BJ (cell line): Measurements from ENCODE around the gene ALK. TPM values are rescaled to one million over a fixed set of nuclear protein-coding genes. Genes with fewer than 3 reads are reported as not detected.
A peak's percentile ranks its signal among the peaks of the same experiment; 100 is the strongest.

Source experiments
- CTCF ChIA-PET: fragments of 350-600 bp; formaldehyde crosslinking; extraction: SDS; loops from one replicate; lab custom pipeline; 2021; ENCODE audit warnings: antibody characterized with exemption, inconsistent platforms; lab: Yijun Ruan, JAX
- POLR2A ChIA-PET: fragments of 300-600 bp; sonication (Branson Sonifier 250); formaldehyde crosslinking; extraction: SDS; loops from one replicate; lab custom pipeline; 2021; ENCODE audit warnings: antibody characterized with exemption; lab: Charles Lee
- DNase-seq: peaks from one replicate; pipeline ENCODE4 v3.0.0-alpha.2; 2011; ENCODE audit warnings: low read depth
- H3K27me3 ChIP-seq: 2 replicates; pipeline ENCODE4 v1.6.0; 2011; ENCODE audit warnings: low read length; ENCODE audit not compliant: control insufficient read depth, insufficient read depth
- H3K36me3 ChIP-seq: 2 replicates; pipeline ENCODE4 v1.5.1; 2011; ENCODE audit warnings: low read length; ENCODE audit not compliant: control insufficient read depth, insufficient read depth
- H3K4me3 ChIP-seq: 2 replicates; pipeline ENCODE4 v1.5.1; 2011; ENCODE audit warnings: low read depth, mild to moderate bottlenecking, control low read depth, low read length
- polyA plus RNA-seq: library from polyadenylated mRNA; depleted of rRNA; stranded (reverse); fragments of >200 nt; gene quantifications from 2 replicates; pipeline ENCODE4 v1.2.3, GENCODE V29; 2011
- TF ChIP-seq, protein P1 (sequence below): IDR thresholded peaks from 2 replicates; pipeline ENCODE4 v1.5.1; 2011; ENCODE audit warnings: low read depth, mild to moderate bottlenecking, control low read depth, inconsistent platforms, low read length, moderate library complexity; ENCODE audit not compliant: insufficient read depth

Gene ALK
- polyA plus RNA-seq, 1 experiment, result not detected

GRCh38 chr2:29469516-29469915 is 451.9 kb downstream of the ALK start:
- TF ChIP-seq, protein P1, sequence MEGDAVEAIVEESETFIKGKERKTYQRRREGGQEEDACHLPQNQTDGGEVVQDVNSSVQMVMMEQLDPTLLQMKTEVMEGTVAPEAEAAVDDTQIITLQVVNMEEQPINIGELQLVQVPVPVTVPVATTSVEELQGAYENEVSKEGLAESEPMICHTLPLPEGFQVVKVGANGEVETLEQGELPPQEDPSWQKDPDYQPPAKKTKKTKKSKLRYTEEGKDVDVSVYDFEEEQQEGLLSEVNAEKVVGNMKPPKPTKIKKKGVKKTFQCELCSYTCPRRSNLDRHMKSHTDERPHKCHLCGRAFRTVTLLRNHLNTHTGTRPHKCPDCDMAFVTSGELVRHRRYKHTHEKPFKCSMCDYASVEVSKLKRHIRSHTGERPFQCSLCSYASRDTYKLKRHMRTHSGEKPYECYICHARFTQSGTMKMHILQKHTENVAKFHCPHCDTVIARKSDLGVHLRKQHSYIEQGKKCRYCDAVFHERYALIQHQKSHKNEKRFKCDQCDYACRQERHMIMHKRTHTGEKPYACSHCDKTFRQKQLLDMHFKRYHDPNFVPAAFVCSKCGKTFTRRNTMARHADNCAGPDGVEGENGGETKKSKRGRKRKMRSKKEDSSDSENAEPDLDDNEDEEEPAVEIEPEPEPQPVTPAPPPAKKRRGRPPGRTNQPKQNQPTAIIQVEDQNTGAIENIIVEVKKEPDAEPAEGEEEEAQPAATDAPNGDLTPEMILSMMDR, result no peak
- ChIA-PET POLR2A (no interaction called here), CTCF (no interaction called here)
- DNase-seq, result no peak
- Histone ChIP-seq H3K4me3 (no peak overlapping the region), H3K36me3 (no peaks in the 10 kb centered on the region), H3K27me3 (no peaks in the 10 kb centered on the region)

DNA sequence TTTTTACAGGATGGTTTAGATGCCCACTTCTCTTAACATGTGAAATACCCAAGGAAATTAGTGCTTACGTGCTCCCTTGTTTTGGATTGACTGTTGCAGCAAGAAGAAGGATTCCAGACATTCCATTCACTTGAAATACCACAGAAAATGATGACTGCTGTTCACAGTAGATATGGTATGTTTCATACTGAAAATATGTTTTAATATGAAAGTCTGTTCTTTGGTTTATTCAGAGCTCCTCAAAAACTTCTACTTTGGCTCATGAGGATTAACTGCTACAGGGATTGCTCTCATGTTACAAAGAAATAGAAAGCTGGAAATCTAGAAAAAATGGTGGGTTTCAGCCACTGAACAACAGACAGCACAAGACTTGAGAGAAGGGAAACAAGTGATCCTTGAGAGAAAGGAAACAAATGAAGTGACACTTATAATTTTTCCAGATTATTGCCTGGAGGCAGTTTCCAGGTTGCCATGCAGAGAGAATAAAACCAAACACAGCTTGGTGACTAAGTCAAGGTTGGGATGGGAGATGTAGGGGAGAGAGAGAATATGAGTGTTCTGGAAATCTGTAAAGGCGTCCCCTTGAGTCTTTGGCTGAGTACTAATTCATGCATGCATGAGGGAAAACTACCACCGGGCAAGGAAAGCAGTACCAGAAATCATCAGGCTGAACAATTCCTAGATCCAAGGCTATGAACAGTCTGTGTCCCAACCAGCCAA is 458.0 kb downstream of the ALK start:
- TF ChIP-seq, protein P1, result no peak
- DNase-seq, result peak; percentile 58
- Histone ChIP-seq H3K27me3 (no peaks in the 10 kb centered on the region), H3K36me3 (no peaks in the 10 kb centered on the region), H3K4me3 (no peak overlapping the region)
- ChIA-PET POLR2A (interaction anchor here (0.6 kb wide), 1 partner anchor 19 kb away, joined by 3 read pairs; no protein-coding TSS in a partner anchor), CTCF (interaction anchor here (1.2 kb wide), 1 partner anchor 25 kb away, joined by 3 read pairs; no protein-coding TSS in a partner anchor)

DNA sequence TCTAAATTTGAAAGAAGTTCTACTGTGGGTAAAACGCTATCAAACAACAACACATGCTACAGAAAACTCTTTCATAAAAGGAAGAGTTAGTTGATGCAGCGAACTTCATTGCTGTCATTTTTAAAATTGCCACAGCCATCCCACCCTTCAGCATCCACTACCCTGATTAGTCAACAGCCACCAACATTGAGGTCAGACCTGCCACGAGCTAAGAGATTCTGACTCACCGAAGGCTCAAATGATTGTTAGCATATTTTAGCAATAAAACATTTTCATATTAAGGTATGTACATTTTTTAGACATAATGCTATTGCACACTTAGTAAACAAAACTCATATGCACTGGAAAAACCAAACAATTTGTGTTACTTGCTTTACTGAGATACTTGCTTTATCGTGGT is 459.1 kb downstream of the ALK start:
- TF ChIP-seq, protein P1, result no peak
- Histone ChIP-seq H3K36me3 (no peaks in the 10 kb centered on the region), H3K27me3 (no peaks in the 10 kb centered on the region), H3K4me3 (no peak overlapping the region)
- ChIA-PET CTCF (interaction anchor here (0.9 kb wide), 1 partner anchor 12 kb away, joined by 3 read pairs; no protein-coding TSS in a partner anchor), POLR2A (no interaction called here)
- peak; percentile 5 for DNase-seq

- no peak overlapping the region for H3K4me3 ChIP-seq
- TF ChIP-seq, protein P1, result no peak
- DNase-seq, result no peak
- POLR2A ChIA-PET, result no interaction called here
- CTCF ChIA-PET, result no interaction called here
- no peaks in the 10 kb centered on the region for H3K36me3 ChIP-seq
- H3K27me3 ChIP-seq, result no peaks in the 10 kb centered on the region
These were observed 461.2 kb downstream of the ALK start for GRCh38 chr2:29460190-29460589.

DNA sequence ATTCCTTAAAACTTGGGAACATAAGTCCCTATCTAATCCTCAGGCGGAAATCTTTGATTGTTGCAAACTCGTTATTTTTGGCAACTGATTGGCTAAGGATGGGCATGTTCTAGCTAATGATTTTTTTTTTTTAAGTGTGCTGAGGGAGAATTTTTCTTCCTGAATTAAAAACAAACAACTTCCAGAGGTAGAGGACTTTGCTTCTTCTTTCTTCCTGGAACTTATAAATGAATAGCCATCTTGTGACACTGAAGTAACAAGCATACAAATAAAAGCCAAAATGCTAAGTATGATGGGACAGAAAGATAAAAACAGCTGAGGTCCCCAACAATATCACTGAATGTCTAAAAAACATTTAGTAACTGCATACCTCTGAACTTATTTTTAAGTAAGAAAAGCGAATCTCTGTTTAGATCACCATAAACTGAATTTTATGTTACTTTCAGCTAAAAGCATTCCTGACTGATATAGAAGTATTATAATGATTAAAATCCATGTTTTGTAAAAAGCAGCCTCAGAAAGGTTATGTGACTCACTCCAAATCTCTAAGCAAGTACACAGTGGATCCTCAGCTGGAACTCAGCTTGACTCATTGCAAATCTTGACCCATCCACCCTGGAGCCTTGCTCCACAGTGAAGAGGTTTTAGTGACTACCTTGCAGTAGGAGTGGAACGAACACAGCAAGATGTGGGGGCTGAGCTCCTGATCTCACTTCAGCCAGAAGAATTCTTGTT is 461.8 kb downstream of the ALK start:
- no peaks in the 10 kb centered on the region for H3K27me3 ChIP-seq
- no peaks in the 10 kb centered on the region for H3K36me3 ChIP-seq
- no peak overlapping the region for H3K4me3 ChIP-seq
- TF ChIP-seq, protein P1, result no peak
- POLR2A ChIA-PET, result interaction anchor here (0.6 kb wide), 1 partner anchor 312 kb away, joined by 3 read pairs; no protein-coding TSS in a partner anchor
- CTCF ChIA-PET, result interaction anchor here (0.6 kb wide), 1 partner anchor 43 kb away, joined by 3 read pairs; no protein-coding TSS in a partner anchor
- peak; percentile 52 for DNase-seq
